ENCODE results near the gene RERGL.
"Not testable (repeated sequence)": the region's sequence is repeated elsewhere in the genome, so short reads cannot be mapped to it uniquely, and the experiment has no call there.

Gene RERGL, protein sequence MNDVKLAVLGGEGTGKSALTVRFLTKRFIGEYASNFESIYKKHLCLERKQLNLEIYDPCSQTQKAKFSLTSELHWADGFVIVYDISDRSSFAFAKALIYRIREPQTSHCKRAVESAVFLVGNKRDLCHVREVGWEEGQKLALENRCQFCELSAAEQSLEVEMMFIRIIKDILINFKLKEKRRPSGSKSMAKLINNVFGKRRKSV

DNA sequence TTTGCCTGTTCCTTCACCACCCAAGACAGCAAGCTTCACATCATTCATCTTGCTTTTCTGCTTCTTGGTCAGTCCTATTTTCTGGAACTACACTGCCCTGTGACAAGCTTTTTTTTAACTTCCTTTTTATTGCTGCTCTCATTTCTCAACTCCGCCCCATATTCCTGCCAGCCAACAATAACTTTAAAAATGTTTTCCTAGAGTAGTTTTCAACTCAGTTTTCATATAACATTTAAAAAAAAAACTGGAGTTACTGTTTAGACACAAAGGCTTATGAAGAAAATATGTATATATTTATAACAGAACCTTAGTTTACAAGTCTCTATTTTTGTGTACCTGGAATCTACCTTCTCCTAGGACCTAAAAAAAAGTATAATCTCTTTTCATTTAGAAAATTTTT lies at the start of gene RERGL:
Gene RERGL, minus strand, starts transcription at position 101 of the 400 bp plus-strand sequence. Its CDS starts 53 bp downstream, at position 48.
- DNase-seq (ENCODE audit: low read depth), result no peak

DNA sequence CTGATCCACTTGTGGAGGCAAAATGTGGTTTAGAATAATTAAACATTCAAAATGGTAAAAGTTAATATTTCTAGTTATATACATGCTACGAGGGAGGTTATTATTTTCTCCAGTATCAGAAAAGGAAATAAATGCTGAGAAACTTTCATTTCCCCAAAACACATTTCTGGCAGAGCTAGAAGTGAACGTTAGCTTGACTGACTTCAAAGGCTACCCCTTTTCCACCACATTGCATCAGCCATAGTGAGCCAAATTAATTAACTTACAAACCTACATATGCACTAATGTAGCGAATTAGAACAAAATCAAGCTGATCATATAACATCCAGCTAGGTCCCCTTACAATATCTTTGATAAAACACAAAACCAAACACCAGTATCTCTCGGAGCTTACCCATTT lies 49.3 kb upstream of the RERGL start:
- no peak for DNase-seq (ENCODE audit: low read depth)

DNA sequence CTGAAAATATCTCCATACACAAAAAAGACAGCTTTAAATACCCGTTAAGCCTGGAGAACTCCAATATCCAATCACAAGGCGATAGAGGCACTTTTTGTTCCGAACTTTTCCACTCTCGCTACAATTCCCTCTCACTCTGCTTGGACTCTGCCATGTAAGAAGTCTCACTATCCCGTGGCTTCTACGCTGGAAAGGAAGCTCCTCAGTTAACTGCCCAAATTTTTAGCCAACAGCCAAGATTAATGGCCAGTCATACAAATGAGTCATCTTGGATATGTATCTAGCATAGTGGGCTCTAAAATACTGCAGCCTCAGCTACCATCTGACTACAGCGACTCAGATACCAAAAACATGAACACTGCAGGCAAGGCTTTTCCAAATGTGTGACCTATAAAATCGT lies 45.5 kb upstream of the RERGL start:
- DNase-seq (ENCODE audit: low read depth), result no peak

DNA sequence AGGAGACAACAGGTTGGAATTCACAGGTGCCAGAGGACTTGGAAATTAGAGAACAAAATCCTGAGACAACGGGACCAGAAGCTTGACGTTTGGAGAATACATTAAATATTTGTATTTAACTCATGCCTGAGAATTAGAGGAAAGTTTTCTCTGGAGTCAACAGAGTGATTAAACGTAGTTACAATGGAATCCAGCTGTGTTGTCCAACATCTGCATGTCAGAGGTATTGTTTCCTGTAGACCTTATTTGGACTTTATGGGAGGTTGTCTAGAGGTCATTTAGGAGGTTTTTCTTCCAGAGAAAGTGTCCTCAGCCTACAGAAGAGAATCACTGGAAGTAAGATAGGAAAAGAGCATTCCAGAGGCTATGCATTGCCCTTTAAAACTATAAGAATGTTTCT lies 45.1 kb upstream of the RERGL start:
- no peak for DNase-seq (ENCODE audit: low read depth)

DNA sequence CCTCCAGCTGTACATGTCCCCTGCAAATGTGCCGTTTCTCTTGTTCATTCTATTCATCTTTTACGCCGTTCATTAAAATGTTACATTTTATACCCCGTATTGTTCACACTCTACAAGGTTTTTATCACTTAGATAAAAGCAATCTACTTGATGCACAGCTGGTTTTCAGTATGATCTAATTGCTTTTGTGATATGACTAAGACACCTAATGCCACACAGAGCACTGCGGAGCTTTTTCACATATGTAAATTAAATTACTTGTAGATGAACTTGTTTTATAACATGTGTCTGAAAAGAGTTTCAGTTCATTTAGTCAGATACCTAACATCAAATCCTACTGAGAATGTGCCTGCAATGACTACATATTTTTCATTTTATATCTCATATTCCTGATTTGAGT lies 40.9 kb upstream of the RERGL start:
- no peak for DNase-seq (ENCODE audit: low read depth)

DNA sequence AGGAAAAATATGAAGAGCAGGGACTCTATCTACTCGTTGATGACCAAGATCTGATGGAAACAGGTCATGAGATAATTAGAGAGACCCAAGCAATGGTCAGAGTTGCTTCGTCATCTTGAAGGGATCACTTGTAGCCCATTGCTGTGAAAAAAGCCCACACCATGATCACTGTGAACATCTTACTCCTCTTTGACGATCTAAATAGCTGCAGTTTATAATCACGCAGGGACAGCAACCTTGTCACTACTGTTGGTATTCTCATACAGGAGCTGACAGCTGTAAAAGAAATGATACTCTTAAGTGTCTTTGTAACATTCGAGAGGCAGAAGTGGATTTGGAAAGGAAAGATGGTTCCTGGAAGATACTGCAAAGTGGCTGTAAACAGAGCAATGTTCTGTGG lies 33.7 kb upstream of the RERGL start:
- no peak for DNase-seq (ENCODE audit: low read depth)

DNA sequence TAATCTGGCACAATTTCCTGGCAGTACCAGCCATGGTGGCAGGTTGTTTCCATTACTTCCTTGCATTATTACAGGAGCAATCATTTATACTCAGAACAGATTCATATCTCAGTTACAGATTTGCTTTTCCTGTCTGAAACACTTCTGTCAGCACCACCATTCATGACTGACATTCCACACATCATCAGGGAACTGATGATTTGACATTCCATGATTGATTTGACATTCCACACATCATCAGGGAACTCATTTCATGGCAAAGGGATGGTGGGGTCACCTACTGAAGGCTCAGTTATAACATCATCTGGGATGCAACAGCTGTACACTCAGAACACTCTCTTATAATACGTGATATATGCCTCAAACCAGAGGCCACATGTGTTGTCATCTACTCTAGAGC lies 30.9 kb upstream of the RERGL start:
- DNase-seq (ENCODE audit: low read depth), result no peak

DNA sequence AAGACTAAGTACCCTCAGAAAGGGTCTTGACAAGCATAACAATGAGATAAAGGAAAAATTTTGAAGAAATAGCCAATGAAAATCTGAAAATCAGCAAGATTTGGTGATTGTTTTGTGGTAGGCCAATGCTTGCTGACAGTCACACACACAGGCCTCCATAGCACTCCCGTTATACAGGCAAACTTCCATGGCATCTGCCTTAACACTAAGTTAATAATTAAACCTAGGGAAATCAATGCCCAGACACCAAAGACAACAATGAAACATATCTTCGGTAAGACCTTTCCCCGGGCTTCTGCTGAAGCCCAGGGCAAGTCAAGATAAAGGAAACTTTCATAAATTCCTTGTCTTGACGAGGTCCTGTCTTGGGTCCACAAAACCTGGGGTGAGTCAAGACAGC lies 18.6 kb upstream of the RERGL start:
- DNase-seq (ENCODE audit: low read depth), result no peak

DNA sequence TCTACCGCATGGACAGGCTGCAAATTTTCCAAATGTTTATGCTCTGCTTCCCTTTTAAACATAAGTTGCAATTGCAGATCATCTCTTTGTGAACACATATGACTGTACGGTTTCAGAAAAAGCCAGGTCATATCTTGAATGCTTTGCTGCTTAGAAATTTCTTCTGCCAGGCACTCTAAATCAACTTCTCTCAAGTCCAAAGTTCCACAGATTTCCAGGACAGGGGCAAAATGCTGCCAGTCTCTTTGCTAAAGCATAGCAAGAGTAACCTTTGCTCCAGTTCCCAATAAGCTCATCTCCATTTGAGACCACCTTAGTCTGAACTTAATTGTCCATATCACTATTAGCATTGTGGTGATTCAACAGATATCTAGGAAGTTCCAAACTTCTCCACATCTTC lies 13.6 kb upstream of the RERGL start:
- no peak for DNase-seq (ENCODE audit: low read depth)

DNA sequence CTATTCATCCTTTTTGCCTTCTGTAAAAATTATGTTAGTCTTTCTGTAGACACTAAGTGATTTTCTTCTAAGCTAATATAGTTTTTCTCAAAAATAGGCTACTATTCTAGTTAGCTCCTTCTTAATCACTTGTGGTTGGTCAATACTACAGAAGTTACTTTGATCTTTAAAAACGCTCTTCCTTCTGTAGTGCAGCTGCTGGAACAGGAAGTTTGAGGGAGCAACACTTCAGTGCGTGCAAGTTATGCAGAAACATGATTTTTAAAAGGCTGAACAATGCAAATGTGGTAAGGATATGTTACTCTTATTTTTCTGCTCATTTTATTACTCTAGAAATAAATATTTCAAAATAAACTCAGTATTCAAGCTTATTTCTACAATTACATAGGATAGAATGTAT lies 11.1 kb upstream of the RERGL start:
- no peak for DNase-seq (ENCODE audit: low read depth)

DNA sequence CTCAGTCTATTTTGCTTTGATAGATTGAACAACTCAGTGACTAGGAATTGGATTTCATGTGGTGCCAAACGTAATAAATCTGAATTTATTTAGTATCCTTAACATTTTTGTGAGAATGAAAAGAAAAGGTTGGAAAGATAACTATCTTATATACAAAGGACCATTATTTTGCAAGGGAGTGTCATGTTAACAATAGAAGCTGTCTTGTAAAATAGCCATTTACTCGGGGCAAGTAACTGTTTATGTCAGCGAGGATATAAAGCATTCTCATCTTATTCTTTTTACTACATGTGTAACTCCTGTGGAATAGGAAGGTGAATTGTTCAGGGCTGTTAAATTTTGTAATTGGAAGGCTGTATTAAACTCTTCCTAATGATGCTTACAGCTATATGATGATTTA lies 5.9 kb downstream of the RERGL start:
- DNase-seq (ENCODE audit: low read depth), result no peak

DNA sequence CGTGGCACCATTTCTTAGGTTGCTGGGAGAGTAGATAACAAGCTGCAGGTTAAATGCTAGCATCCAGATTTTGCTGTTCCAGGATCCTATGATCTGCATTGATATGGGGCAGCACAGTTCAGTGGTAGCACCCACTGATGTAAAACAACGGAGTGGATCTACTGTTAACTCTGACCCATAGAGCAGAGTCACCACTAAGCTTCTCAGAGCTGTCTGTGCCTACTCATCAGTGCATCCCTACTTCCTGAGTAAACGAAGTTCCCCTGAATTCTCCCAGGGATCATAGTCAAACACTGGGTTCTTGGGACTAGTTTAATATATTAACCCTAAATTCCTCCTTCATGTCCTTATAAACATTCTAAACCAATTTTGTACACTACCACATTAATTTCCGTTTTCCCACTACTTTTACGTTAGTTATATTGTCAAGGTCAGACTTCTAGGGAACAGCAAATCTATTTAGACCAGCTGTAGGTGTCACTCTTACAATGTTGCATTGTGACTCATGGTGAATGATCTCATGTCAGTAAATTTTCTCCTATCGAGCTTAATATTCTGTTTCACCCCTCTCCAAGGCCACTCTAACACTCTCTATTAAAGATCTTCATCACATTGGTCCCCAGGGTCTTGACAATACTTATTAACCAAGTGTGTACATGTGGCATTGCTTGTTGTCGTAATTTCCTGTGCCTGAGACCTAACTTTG lies 10.3 kb downstream of the RERGL start:
- no peak for DNase-seq (ENCODE audit: low read depth)

DNA sequence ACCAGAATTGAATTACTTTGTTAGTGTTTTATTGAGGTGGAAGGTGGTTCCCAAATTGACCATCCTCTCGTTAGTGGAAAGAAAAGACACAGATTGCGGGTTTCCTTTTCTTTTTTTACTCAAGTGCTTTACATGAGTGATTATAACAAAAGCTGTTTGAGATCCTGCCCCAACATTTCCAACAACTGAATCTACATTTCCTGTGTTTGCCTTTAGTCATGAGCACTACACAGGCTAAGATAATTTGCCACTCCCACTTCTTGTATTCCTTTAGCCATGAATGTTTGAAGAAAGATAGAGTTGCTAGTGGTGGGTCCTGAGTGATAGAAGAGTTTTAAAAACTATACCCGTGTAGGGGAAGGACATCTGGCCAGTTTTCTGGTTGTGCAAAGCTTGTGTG lies 16.0 kb downstream of the RERGL start:
- no peak for DNase-seq (ENCODE audit: low read depth)

DNA sequence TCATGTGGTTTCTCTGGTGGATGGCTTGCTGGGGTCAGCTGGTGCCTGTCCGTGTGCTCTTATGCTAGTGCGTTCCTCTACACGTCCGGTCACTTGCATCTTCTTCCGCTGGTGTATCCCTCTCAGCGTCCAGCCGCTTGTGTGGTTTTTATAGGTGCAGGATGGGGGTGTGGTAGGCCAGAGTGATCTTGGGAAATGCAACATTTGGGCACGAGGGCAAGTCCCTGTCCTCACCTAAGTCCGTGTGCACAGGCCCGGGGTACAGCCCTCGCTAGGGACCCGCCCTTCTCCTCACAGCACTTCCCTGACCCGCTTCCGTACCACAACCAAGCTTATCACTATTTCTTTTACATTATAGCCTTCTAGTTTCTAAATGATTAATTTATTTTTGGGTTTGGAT lies 17.3 kb downstream of the RERGL start:
- DNase-seq (ENCODE audit: low read depth), result no peak

DNA sequence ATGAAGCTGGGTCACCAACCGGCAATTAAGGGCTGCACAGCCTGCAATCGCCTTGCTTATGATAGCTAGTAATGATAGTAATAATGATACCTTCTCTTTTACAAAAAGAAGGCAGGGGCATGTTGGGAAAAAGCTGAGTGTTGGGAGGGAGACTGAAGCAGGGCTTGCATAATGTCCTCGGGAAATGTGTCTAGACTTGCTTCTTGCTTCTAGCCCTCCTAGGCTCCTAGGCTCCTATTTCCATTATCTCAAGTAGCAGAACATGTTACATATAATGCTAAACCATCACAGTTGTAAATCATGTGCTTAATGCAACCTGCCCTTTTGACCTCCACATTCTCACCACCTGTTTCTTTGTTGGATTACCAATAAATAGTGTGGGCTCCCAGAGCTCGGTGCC lies 18.7 kb downstream of the RERGL start:
- DNase-seq (ENCODE audit: low read depth), result no peak

DNA sequence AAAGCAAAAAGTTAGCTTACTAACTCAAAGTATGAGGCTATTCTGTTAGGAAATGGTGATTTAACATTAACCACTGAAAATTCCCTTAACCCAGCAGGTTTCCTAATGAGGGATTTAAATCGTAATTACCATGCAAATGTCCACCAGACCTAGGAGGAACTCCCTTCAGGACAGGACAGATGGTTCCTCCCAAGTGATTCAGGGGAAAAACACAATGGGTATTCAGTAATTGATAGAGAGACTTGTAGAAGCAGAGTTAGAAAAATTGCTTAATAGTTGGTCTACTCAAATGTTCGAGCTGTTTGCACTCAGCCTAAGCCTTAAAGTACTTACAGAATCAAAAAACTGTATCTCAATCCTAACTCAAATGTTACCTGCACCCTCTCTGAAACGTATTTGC lies 21.6 kb downstream of the RERGL start:
- no peak for DNase-seq (ENCODE audit: low read depth)

DNA sequence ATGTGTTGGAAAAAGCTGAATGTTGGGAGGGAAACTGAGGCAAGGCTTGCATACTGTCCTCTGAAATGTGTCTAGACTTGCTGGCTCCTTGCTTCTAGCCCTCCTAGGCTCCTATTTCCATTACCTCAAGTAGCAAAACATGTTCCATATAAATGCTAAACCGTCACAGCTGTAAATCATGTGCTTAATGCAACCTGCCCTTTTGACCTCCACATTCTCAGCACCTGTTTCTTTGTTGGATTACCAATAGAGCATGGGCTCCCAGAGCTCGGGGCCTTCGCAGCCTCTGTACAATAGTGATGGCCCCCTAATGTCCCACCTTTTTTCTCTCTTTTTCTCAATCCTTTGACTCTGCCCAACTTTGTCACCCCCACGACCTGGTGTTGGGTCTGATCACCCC lies 23.3 kb downstream of the RERGL start:
- DNase-seq (ENCODE audit: low read depth), result no peak

DNA sequence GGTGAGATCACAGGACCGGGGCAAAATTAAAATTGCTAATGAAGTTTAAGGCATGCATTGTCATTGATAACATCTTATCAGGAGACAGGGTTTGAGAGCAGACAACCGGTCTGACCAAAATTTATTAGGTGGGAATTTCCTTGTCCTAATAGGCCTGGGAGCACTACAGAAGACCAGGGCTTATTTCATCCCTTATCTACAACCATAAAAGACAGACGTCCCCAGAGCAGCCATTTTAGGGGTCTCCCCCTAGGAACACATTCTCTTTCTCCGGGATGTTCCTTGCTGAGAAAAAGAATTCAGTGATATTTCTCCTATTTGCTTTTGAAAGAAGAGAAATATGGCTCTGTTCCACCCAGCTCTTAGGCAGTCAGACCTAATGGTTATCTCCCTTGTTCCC lies 27.1 kb downstream of the RERGL start:
- DNase-seq (ENCODE audit: low read depth), result not testable (repeated sequence)

DNA sequence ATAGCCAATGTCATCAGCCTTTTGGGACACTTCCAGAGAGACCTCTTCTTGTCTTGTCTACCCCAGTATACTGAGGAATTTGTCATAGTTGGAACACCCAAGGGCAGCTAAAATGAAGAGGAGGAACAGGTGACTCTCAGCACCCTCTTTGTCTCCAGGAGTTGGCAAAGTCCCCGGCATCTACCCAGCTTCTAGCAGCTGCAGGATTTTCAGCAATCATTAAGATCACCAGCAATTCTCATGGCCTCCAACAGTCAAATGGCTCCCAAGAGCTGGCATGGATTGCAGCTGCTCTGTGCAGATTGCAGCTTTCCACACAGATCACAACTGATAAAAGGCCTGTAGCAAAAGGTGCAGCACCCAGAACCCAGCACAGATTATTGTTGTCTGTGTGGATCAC lies 32.9 kb downstream of the RERGL start:
- DNase-seq (ENCODE audit: low read depth), result no peak

DNA sequence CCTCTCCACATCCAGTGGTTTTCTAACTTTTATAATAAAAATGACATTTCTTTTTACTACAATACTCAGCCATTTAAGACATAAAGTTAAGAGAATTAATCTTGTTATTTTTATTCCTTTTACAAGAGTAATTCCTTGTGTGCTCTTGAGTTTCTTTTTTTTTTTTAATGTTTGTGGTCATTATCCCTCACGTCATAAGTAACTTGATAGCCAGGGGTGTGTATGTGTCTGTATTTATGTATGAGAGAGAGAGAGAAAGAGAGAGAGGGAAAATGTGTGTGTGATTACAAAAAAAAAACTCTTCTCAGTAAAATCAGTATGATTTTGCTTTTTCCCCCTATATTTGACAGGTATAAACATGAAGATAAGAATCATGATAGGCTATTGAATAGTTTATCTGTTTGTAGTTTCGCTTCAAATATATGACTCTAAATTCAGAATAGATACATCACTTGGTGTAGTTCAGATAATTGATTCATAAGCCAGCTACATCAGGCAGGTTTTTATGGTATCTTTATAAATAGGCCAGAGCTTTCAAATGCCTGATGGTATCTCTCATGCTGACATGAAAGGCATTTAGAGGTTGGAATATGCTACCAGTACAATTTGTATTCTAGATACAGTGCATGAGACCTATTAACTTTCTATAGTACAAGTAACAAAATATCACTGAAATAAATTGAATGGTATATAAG lies 34.9 kb downstream of the RERGL start:
- no peak for DNase-seq (ENCODE audit: low read depth)

DNA sequence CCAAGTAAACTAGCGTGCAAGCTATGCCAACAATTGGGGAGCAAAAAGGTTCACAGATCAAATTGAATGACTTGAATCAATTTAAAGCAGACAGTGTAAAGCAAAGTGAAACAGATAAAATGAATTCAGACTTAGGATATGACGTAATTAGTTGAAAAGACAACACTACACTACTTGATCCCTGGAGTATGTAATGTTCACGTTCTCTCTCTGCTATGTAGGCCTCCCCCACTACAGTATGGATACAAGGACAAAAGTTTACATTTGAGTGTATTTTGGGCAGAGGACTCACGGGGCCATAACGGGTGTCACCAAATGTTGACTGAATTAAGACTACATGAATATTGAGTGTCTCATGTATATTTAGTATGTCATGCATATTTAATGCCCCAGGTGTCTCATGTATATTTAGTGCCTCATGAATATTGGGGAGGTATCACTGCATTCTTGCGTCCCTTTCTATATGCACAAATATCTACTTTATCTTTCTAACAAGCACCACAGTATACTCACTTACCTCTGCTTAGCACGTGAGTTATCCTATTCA lies 44.5 kb downstream of the RERGL start:
- DNase-seq (ENCODE audit: low read depth), result no peak

DNA sequence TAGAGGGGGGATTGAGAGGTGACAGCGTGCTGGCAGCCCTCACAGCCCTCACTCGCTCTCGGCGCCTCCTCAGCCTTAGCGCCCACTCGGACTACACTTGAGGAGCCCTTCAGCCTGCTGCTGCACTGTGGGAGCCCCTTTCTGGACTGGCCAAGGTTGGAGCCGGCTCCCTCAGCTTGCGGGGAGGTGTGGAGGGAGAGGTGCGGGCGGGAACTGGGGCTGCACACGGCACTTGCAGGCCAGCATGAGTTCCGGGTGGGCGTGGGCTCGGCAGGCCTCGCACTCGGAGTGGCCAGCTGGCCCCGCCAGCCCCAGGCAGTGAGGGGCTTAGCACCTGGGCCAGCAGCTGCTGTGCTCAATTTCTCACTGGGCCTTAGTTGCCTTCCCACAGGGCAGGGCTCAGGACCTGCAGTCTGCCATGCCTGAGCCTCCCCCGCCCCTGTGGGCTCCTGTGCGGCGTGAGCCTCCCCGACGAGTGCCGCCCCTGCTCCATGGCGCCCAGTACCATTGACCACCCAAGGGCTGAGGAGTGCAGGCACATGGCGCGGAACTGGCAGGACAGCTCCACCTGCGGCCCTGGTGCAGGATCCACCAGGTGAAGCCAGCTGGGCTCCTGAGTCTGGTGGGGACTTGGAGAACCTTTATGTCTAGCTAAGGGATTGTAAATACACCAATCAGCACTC lies 49.8 kb downstream of the RERGL start:
- DNase-seq (ENCODE audit: low read depth), result not testable (repeated sequence)

Data from CMK (cell line).